Thyroid gland (tissue), 4 donors: ENCODE measurements around the gene C11orf71.

Source experiments
- CTCF ChIP-seq, 6 experiments: fragments of 200-600 bp in 3 of 6; fragments of 450-650 bp in 3 of 6; sonication (generic) in 3 of 6; IDR thresholded peaks; one replicate each; pipeline ENCODE4 v1.5.1; 2016 to 2019; ENCODE audit warnings: antibody characterized with exemption in 6 of 6, mild to moderate bottlenecking in 2 of 6, inconsistent platforms in 1 of 6, moderate library complexity in 1 of 6
- POLR2A ChIP-seq, 2 donors: fragments of 450-650 bp; IDR thresholded peaks; one replicate each; pipeline ENCODE4 v1.6.1; 2017; ENCODE audit warnings: antibody characterized with exemption in 2 of 2, mild to moderate bottlenecking in 2 of 2, moderate library complexity in 1 of 2

- TF ChIP-seq CTCF (IDR thresholded peaks at IDR 0.05), result no peak
- TF ChIP-seq POLR2A (IDR thresholded peaks at IDR 0.05), result no peak
Measured at GRCh38 chr11:114448749-114449482, 48.6 kb upstream of the C11orf71 start.
